ENCODE results near the gene CA5A. TPM values are rescaled to one million over a fixed set of nuclear protein-coding genes. Genes with fewer than 3 reads are reported as not detected.
"Not testable (repeated sequence)": the region's sequence is repeated elsewhere in the genome, so short reads cannot be mapped to it uniquely, and the experiment has no call there.

Gene CA5A
- not detected for total RNA-seq

DNA sequence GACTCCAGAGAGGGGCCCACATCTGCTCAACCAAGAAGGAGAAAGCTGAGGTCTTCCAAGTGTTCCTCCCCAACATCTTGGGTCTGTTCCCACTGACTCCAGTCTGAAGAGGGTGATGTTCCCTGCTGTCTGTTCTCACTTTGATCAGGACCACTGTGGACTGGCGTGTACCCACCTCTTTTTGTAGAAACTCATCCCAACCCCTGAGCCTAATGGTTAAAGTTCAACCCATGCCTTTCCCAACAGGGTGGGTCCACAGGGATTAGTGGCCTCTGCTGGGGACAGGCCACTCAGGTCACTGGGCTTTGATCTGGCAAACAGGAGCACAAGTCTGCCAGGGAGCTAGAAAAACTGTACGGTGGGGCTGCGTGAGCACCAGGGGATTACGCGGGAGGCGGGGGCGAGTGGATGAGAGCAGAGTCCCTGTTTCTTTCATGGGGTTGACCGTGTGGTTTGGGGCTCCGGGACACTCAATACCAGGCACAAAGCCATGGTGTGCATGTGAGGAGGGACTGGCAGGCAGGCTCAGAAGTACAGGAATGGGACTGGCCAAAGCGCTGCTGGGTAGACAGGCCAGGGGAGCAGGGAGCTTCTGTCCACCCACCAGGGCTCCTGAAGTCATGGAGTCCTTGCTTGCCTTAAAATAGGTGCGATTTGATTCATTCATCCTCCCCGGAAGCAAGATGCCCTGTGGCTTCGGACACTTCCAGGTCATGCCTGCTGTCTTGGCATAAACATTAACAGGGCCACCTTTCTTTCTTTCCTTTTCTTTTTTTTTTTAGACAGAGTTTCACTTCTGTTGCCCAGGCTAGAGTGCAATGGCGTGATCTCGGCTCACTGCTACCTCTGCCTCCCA is at the start of gene CA5A:
TSS of gene CA5A (minus strand) at position 155 of the 856 bp plus-strand sequence. CDS start at position 76, 79 bp downstream.
- intact Hi-C loops (cut with DNase I, micrococcal nuclease) = no loop called here
- ATAC-seq (no peak), DNase-seq (no peak)
- Mint-ChIP-seq H3K4me3 (no peak within 1 kb of the TSS), H3K27me3 (no peaks in the 10 kb centered on the region), H3K36me3 (ENCODE audit: low read depth) (no peaks in the 10 kb centered on the region), H3K4me1 (peaks cover 5% of the 10 kb centered on the region), H3K27ac (no peak within 1 kb of the TSS), H3K9me3 (ENCODE audit: low read depth) (peaks cover 4% of the 10 kb centered on the region)
- ChIA-PET CTCF (no interaction called here), POLR2A (no interaction called here)

- H3K4me3 Mint-ChIP-seq = peak overlapping the region; percentile 11
- CTCF ChIA-PET = interaction anchor here (1.1 to 2.2 kb wide), 2 partner anchors 23 to 28 kb away, joined by 3 to 8 read pairs; no protein-coding TSS in a partner anchor
- H3K27ac Mint-ChIP-seq = peak overlapping the region; percentile 97
- H3K36me3 Mint-ChIP-seq (ENCODE audit: low read depth) = peaks cover 58% of the 10 kb centered on the region
- ATAC-seq; H3K9me3 Mint-ChIP-seq (ENCODE audit: low read depth); H3K27me3 Mint-ChIP-seq; POLR2A ChIA-PET; DNase-seq: not testable (repeated sequence)
- intact Hi-C loops (cut with DNase I, micrococcal nuclease) = loop anchor here in 1 of 2 experiments (5.0 kb wide), 1 partner anchor 33 kb away; the partner anchor contains the start of gene BANP
- peaks cover 59% of the 10 kb centered on the region for H3K4me1 Mint-ChIP-seq
Observed at GRCh38 chr16:87985493-87985892, 49.2 kb upstream of the CA5A start.

GRCh38 chr16:87984632-87985267 is 48.4 kb upstream of the CA5A start:
- peak overlapping the region; percentile 54 for H3K4me3 Mint-ChIP-seq
- H3K4me1 Mint-ChIP-seq = peaks cover 67% of the 10 kb centered on the region
- intact Hi-C loops (cut with DNase I, micrococcal nuclease) = loop anchor here (5.0 kb wide), 2 partner anchors 32 to 87 kb away; partner anchors contain the start of gene BANP (in 1 of the 2)
- POLR2A ChIA-PET = no interaction called here
- peak overlapping the region; percentile 91 for H3K27ac Mint-ChIP-seq
- no peaks in the 10 kb centered on the region for H3K27me3 Mint-ChIP-seq
- no peaks in the 10 kb centered on the region for H3K9me3 Mint-ChIP-seq (ENCODE audit: low read depth)
- ATAC-seq = no peak
- H3K36me3 Mint-ChIP-seq (ENCODE audit: low read depth) = peaks cover 58% of the 10 kb centered on the region
- CTCF ChIA-PET = interaction anchor here (1.1 to 2.2 kb wide), 3 partner anchors 22 to 28 kb away, joined by 3 to 8 read pairs (median 5); no protein-coding TSS in a partner anchor
- DNase-seq = no peak

DNA sequence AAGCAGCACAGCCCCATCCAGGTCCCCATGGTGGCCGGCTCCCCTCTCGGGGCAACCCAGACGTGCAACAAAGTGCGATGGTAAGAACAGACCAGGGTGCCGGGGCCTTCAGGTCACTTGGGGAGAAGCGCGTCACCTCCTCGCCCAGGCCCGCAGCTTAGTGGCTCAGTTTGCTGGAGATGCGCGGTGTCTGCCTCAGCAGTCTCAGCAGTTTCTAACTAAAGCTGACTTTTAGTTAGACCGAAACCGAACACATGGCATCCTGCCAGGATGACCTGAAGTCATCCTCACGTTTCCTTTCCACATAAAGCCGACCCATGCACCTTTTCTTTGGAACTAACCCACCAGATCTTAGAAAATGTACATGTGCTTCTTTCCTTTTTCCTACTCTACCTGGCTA is 47.9 kb upstream of the CA5A start:
- H3K4me3 Mint-ChIP-seq = peak overlapping the region; percentile 54
- ChIA-PET POLR2A (interaction anchor here (0.6 to 1.0 kb wide), 3 partner anchors 21 to 33 kb away, joined by 3 to 7 read pairs (median 4); partner anchors contain the start of gene BANP), CTCF (interaction anchor here (1.0 to 2.2 kb wide), 3 partner anchors 22 to 35 kb away, joined by 3 to 8 read pairs (median 5); no protein-coding TSS in a partner anchor)
- not testable (repeated sequence) for ATAC-seq; H3K9me3 Mint-ChIP-seq (ENCODE audit: low read depth); H3K27me3 Mint-ChIP-seq
- peak overlapping the region; percentile 91 for H3K27ac Mint-ChIP-seq
- peak; percentile 46 for DNase-seq
- H3K36me3 Mint-ChIP-seq (ENCODE audit: low read depth) = peaks cover 59% of the 10 kb centered on the region
- intact Hi-C loops (cut with DNase I, micrococcal nuclease) = loop anchor here in 1 of 2 experiments (5.0 kb wide), 1 partner anchor 87 kb away; no protein-coding TSS in a partner anchor
- H3K4me1 Mint-ChIP-seq = peaks cover 71% of the 10 kb centered on the region

DNA sequence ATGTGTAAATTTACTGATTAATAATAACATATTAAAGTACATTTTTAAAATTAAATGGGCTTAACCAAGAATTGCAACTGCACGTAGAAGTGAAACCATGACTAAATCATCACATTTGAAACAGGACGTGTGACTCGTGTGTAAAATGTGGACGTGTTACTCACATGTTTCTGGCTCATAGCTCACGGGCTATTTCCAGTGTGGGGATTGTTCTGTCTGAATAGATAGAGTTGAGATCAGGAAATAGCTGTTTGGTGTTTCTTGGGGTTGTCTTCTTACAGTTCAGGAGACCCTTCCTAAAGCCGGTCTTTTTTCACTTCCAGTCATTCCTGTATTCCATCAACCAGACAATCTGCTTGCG is 47.4 kb upstream of the CA5A start:
- H3K27ac Mint-ChIP-seq = peak overlapping the region; percentile 91
- DNase-seq (peak; percentile 61), ATAC-seq (peak; percentile 60)
- intact Hi-C loops (cut with DNase I, micrococcal nuclease) = loop anchor here in 1 of 2 experiments (5.0 kb wide), 1 partner anchor 86 kb away; no protein-coding TSS in a partner anchor
- H3K4me1 Mint-ChIP-seq = peaks cover 76% of the 10 kb centered on the region
- not testable (repeated sequence) for H3K9me3 Mint-ChIP-seq (ENCODE audit: low read depth); H3K4me3 Mint-ChIP-seq; H3K27me3 Mint-ChIP-seq
- H3K36me3 Mint-ChIP-seq (ENCODE audit: low read depth) = peaks cover 60% of the 10 kb centered on the region
- ChIA-PET POLR2A (interaction anchor here (0.6 to 1.0 kb wide), 3 partner anchors 20 to 33 kb away, joined by 3 to 7 read pairs (median 4); partner anchors contain the start of gene BANP), CTCF (interaction anchor here (1.0 to 2.2 kb wide), 3 partner anchors 21 to 35 kb away, joined by 3 to 8 read pairs (median 5); no protein-coding TSS in a partner anchor)

DNA sequence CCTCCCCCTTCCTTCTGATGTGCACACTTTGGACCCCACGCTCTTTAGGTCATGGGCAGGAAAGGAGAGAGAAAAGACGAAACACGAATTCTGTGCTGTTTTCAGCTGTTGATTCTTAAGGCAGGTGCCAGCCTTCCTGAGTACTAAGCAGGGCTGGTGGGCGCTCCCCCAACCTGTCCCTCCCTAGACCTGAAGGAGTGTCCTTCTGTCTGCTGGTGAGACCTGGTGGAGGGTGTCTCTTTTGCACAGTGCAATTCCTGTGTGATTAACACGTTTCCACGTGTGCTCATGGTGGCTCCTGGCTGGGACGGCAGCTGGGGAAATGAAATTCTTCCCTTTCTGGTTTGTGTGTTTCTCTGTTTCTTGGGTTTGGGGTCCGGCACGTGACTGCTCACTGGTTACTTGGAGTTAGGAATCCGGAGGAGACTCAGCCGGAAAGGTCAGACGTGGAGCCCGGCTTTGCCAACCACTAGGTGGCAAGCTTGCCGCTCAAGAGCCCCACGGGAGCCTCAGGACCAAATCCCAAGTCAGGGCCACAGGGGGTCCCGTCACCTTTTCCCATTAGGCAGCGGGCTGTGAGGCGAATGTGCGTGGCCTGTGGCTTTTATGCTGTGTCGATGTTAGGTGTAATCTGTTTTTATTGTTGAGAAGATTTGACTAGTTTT is 46.9 kb upstream of the CA5A start:
- POLR2A ChIA-PET = interaction anchor here (0.9 to 1.0 kb wide), 2 partner anchors 20 to 26 kb away, joined by 4 to 7 read pairs; no protein-coding TSS in a partner anchor

GRCh38 chr16:87982581-87983041 is 46.3 kb upstream of the CA5A start:
- Mint-ChIP-seq H3K36me3 (ENCODE audit: low read depth) (peaks cover 65% of the 10 kb centered on the region), H3K4me1 (peaks cover 82% of the 10 kb centered on the region)

More for the DNA sequence above, 46.9 kb upstream of the CA5A start:
- CTCF ChIA-PET = interaction anchor here (1.0 to 2.2 kb wide), 2 partner anchors 21 to 34 kb away, joined by 3 to 8 read pairs; no protein-coding TSS in a partner anchor
- H3K9me3 Mint-ChIP-seq (ENCODE audit: low read depth); ATAC-seq; DNase-seq; H3K4me3 Mint-ChIP-seq; H3K27me3 Mint-ChIP-seq: not testable (repeated sequence)
- Mint-ChIP-seq H3K36me3 (ENCODE audit: low read depth) (peaks cover 65% of the 10 kb centered on the region), H3K4me1 (peaks cover 78% of the 10 kb centered on the region), H3K27ac (peak overlapping the region; percentile 75)
- intact Hi-C loops (cut with DNase I, micrococcal nuclease) = loop anchor here in 1 of 2 experiments (5.0 kb wide), 1 partner anchor 86 kb away; no protein-coding TSS in a partner anchor

DNA sequence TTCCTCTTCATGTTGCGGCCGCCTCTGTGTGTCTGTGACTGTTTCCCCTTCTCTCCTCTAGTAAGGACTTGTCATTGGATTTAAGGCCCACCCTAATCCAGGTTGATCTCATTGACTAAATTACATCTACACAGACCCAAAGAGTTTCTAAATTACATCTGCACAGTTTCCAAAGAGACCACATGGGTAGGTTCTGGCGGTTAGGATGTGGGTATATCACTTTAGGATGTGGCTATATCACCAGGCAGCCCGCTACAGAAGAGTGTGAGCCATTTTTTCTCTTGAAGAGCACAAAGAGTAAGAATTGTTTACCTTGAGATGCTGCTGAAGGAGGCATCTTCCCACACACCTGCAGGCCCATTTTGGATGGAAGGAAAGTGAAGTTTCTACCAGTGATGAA is 45.0 kb upstream of the CA5A start:
- H3K4me3 Mint-ChIP-seq; CTCF ChIA-PET; H3K9me3 Mint-ChIP-seq (ENCODE audit: low read depth); H3K27me3 Mint-ChIP-seq; POLR2A ChIA-PET: not testable (repeated sequence)
- H3K36me3 Mint-ChIP-seq (ENCODE audit: low read depth) = peaks cover 66% of the 10 kb centered on the region
- intact Hi-C loops (cut with DNase I, micrococcal nuclease) = loop anchor here (1.0 to 5.0 kb wide), 3 partner anchors 19 to 84 kb away; no protein-coding TSS in a partner anchor
- H3K27ac Mint-ChIP-seq = peak overlapping the region; percentile 82
- ATAC-seq = peak; percentile 73
- DNase-seq = peak; percentile 75
- H3K4me1 Mint-ChIP-seq = peaks cover 85% of the 10 kb centered on the region

More at GRCh38 chr16:87982581-87983041, 46.3 kb upstream of the CA5A start:
- no peaks in the 10 kb centered on the region for H3K27me3 Mint-ChIP-seq
- peak overlapping the region; percentile 75 for H3K27ac Mint-ChIP-seq
- no peaks in the 10 kb centered on the region for H3K9me3 Mint-ChIP-seq (ENCODE audit: low read depth)
- H3K4me3 Mint-ChIP-seq = no peak overlapping the region
- intact Hi-C loops (cut with DNase I, micrococcal nuclease) = loop anchor here in 1 of 2 experiments (5.0 kb wide), 1 partner anchor 85 kb away; no protein-coding TSS in a partner anchor
- ChIA-PET POLR2A (no interaction called here), CTCF (no interaction called here)
- no peak for DNase-seq
- ATAC-seq = no peak

DNA sequence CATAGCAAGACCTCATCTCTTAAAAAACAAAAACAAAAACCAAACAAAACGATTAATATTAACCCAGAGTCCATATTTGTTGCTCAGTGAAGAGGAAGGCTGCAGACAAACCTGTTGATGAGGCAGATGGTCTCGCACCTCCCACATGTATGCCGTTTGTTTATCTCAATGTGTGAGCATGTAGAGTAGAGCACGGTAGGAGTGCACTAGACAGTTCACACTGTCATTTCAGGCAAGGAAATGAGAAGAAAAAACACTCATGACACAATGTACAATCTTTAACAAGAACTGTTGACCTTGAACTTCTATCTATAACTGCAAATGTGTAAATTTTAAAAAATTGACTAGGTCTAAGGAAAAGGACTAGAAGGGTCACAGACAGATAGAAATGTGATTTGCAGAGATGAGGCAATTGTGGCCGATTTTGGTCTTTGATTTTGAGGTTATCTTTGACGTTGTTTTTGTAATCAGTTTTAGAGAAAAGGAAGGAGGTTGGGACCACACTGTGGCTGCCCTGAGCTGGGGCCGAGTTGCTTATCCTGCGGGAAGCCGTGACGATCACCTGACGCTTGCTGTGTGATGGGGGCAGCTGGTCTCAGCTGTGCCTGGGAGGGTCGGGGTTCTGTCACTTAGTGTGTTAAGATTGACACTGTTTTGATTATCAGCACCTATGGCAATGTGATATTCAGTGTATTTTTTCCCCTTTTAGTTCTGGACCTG is 43.7 kb upstream of the CA5A start:
- CTCF ChIA-PET = not testable (repeated sequence)
- peak; percentile 34 for ATAC-seq

GRCh38 chr16:87979352-87979751 is 43.0 kb upstream of the CA5A start:
- ATAC-seq (no peak), DNase-seq (no peak)
- no peaks in the 10 kb centered on the region for H3K27me3 Mint-ChIP-seq
- peaks cover 70% of the 10 kb centered on the region for H3K4me1 Mint-ChIP-seq
- H3K36me3 Mint-ChIP-seq (ENCODE audit: low read depth) = peaks cover 49% of the 10 kb centered on the region
- intact Hi-C loops (cut with DNase I, micrococcal nuclease) = no loop called here
- H3K9me3 Mint-ChIP-seq (ENCODE audit: low read depth) = no peaks in the 10 kb centered on the region
- H3K27ac Mint-ChIP-seq = no peak overlapping the region
- CTCF ChIA-PET = no interaction called here
- POLR2A ChIA-PET = no interaction called here
- no peak overlapping the region for H3K4me3 Mint-ChIP-seq

More for the DNA sequence above, 43.7 kb upstream of the CA5A start:
- Mint-ChIP-seq H3K4me1 (peaks cover 75% of the 10 kb centered on the region), H3K36me3 (ENCODE audit: low read depth) (peaks cover 56% of the 10 kb centered on the region), H3K27ac (peak overlapping the region; percentile 78)
- intact Hi-C loops (cut with DNase I, micrococcal nuclease) = loop anchor here (1.0 to 5.0 kb wide), 3 partner anchors 17 to 83 kb away; no protein-coding TSS in a partner anchor
- H3K9me3 Mint-ChIP-seq (ENCODE audit: low read depth); H3K27me3 Mint-ChIP-seq; H3K4me3 Mint-ChIP-seq; POLR2A ChIA-PET: not testable (repeated sequence)
- peak; percentile 38 for DNase-seq
